SK-N-MC (cell line): ENCODE data around the gene ZWILCH.

Experiments used
- DNase-seq: peaks from one replicate; pipeline ENCODE4 v3.0.0-alpha.2; 2011; ENCODE audit warnings: low read depth, low spot score
- H3K27ac ChIP-seq: fragments of 200-600 bp; sonication (generic); 2 replicates; pipeline ENCODE4 v1.5.1; 2016; ENCODE audit warnings: mixed run types
- H3K36me3 ChIP-seq: fragments of 200-600 bp; sonication (generic); 2 replicates; pipeline ENCODE4 v1.6.1; 2017; ENCODE audit warnings: antibody characterized with exemption, low read length, mixed read lengths; ENCODE audit not compliant: insufficient read depth
- H3K4me3 ChIP-seq: fragments of 200-600 bp; sonication (generic); 2 replicates; pipeline ENCODE4 v1.5.1; 2016
- H3K9ac ChIP-seq: fragments of 200-600 bp; sonication (generic); 2 replicates; pipeline ENCODE4 v1.8.0; 2017; ENCODE audit warnings: mixed run types, mixed read lengths; ENCODE audit not compliant: insufficient read length
- H3K9me3 ChIP-seq: fragments of 200-600 bp; sonication (generic); 2 replicates; pipeline ENCODE4 v1.6.1; 2017; ENCODE audit warnings: low read depth, mild to moderate bottlenecking, antibody characterized with exemption, low read length, moderate library complexity, mixed read lengths
- EZH2 ChIP-seq: fragments of 200-600 bp; sonication (generic); IDR thresholded peaks from one replicate; pipeline ENCODE4 v1.6.1; 2017; ENCODE audit warnings: antibody characterized with exemption
- FOXP2 ChIP-seq: optimal IDR thresholded peaks from 2 replicates; pipeline ENCODE3; 2011; ENCODE audit warnings: mild to moderate bottlenecking, moderate library complexity; ENCODE audit not compliant: insufficient read depth; ENCODE audit errors: extremely low read length, control extremely low read depth
- POLR2AphosphoS5 ChIP-seq: IDR thresholded peaks from 2 replicates; pipeline ENCODE4 v1.6.1; 2012; ENCODE audit warnings: mild to moderate bottlenecking, low read depth, low read length, borderline replicate concordance

The ZWILCH gene

GRCh38 chr15:66515901-66516322 is 10.8 kb downstream of the ZWILCH start:
- TF ChIP-seq FOXP2 (no peak), EZH2 (no peak), POLR2AphosphoS5 (no peak)
- no peak for DNase-seq
- H3K27ac ChIP-seq: no peak overlapping the region
- no peaks in the 10 kb centered on the region for H3K9me3 ChIP-seq
- H3K36me3 ChIP-seq: peaks cover 10% of the 10 kb centered on the region; the same call in 1 of the 2 replicates
- no peak overlapping the region for H3K4me3 ChIP-seq
- H3K9ac ChIP-seq: no peak overlapping the region

GRCh38 chr15:66523926-66524325 is 18.8 kb downstream of the ZWILCH start:
- Histone ChIP-seq H3K27ac (no peak overlapping the region), H3K4me3 (no peak overlapping the region), H3K9me3 (no peaks in the 10 kb centered on the region), H3K9ac (no peak overlapping the region), H3K36me3 (peaks cover 9% of the 10 kb centered on the region)
- no peak for DNase-seq
- TF ChIP-seq EZH2 (no peak), POLR2AphosphoS5 (no peak), FOXP2 (no peak)

- Histone ChIP-seq H3K4me3 (no peak overlapping the region), H3K27ac (no peak overlapping the region), H3K36me3 (peaks cover 16% of the 10 kb centered on the region), H3K9me3 (no peaks in the 10 kb centered on the region), H3K9ac (no peak overlapping the region)
- TF ChIP-seq POLR2AphosphoS5: no peak
- no peak for TF ChIP-seq EZH2
- no peak for TF ChIP-seq FOXP2
- no peak for DNase-seq
These were observed 19.7 kb downstream of the ZWILCH start for GRCh38 chr15:66524838-66525237.

- Histone ChIP-seq H3K36me3 (peaks cover 6% of the 10 kb centered on the region), H3K4me3 (no peak overlapping the region), H3K27ac (no peak overlapping the region), H3K9ac (no peak overlapping the region), H3K9me3 (no peaks in the 10 kb centered on the region)
- no peak for DNase-seq
- TF ChIP-seq FOXP2 (no peak), POLR2AphosphoS5 (no peak), EZH2 (no peak)
These were observed 29.9 kb downstream of the ZWILCH start for GRCh38 chr15:66535056-66535455.

GRCh38 chr15:66542896-66543295 is 37.8 kb downstream of the ZWILCH start:
- no peak overlapping the region for H3K4me3 ChIP-seq
- H3K36me3 ChIP-seq: peaks cover 17% of the 10 kb centered on the region
- H3K9ac ChIP-seq: no peak overlapping the region
- TF ChIP-seq POLR2AphosphoS5 (no peak), FOXP2 (no peak), EZH2 (no peak)
- no peak overlapping the region for H3K27ac ChIP-seq
- H3K9me3 ChIP-seq: no peaks in the 10 kb centered on the region
- no peak for DNase-seq

GRCh38 chr15:66545255-66545654 is 40.1 kb downstream of the ZWILCH start:
- H3K4me3 ChIP-seq: no peak overlapping the region
- DNase-seq: no peak
- no peaks in the 10 kb centered on the region for H3K9me3 ChIP-seq
- H3K27ac ChIP-seq: no peak overlapping the region
- no peak overlapping the region for H3K9ac ChIP-seq
- peaks cover 11% of the 10 kb centered on the region for H3K36me3 ChIP-seq
- no peak for TF ChIP-seq FOXP2
- TF ChIP-seq EZH2: no peak
- TF ChIP-seq POLR2AphosphoS5: no peak

GRCh38 chr15:66555685-66556084 is 50.6 kb downstream of the ZWILCH start:
- no peak overlapping the region for H3K27ac ChIP-seq
- TF ChIP-seq EZH2 (no peak), FOXP2 (no peak), POLR2AphosphoS5 (no peak)
- no peak overlapping the region for H3K4me3 ChIP-seq
- no peaks in the 10 kb centered on the region for H3K9me3 ChIP-seq
- H3K36me3 ChIP-seq: no peaks in the 10 kb centered on the region; the same call in 1 of the 2 replicates
- no peak overlapping the region for H3K9ac ChIP-seq
- no peak for DNase-seq

GRCh38 chr15:66558271-66558670 is 53.1 kb downstream of the ZWILCH start:
- TF ChIP-seq POLR2AphosphoS5 (no peak), FOXP2 (no peak), EZH2 (no peak)
- Histone ChIP-seq H3K9me3 (no peaks in the 10 kb centered on the region), H3K4me3 (no peak overlapping the region), H3K27ac (no peak overlapping the region), H3K36me3 (no peaks in the 10 kb centered on the region; the same call in 1 of the 2 replicates), H3K9ac (no peak overlapping the region)
- DNase-seq: no peak

- H3K9me3 ChIP-seq: no peaks in the 10 kb centered on the region
- H3K27ac ChIP-seq: no peak overlapping the region
- TF ChIP-seq POLR2AphosphoS5 (no peak), FOXP2 (no peak), EZH2 (no peak)
- H3K36me3 ChIP-seq: no peaks in the 10 kb centered on the region
- H3K9ac ChIP-seq: no peak overlapping the region
- no peak overlapping the region for H3K4me3 ChIP-seq
- DNase-seq: no peak
These were observed 55.9 kb downstream of the ZWILCH start for GRCh38 chr15:66560856-66561525.
